SU-DHL-6 (cell line): ENCODE data around the gene MEI4.

Source experiments
- H2AFZ ChIP-seq: fragments of 200-600 bp; sonication (generic); 2 replicates; pipeline ENCODE4 v1.6.1; 2014; ENCODE audit warnings: low read depth, mild to moderate bottlenecking, moderate library complexity, mixed read lengths, antibody characterized with exemption, low read length; ENCODE audit not compliant: severe bottlenecking
- H3F3A ChIP-seq: fragments of 200-600 bp; shearing (Covaris generic); 2 replicates; pipeline ENCODE4 v1.6.0; 2016; ENCODE audit warnings: antibody characterized with exemption, mild to moderate bottlenecking; ENCODE audit not compliant: insufficient read depth
- H3K27ac ChIP-seq: fragments of 200-600 bp; sonication (generic); 2 replicates; pipeline ENCODE4 v1.5.1; 2016; ENCODE audit warnings: low read depth, mild to moderate bottlenecking, low read length, moderate library complexity, mixed read lengths
- H3K27me3 ChIP-seq: fragments of 200-600 bp; sonication (generic), shearing (Covaris generic); 2 replicates; pipeline ENCODE4 v1.6.0; 2014; ENCODE audit warnings: mild to moderate bottlenecking, low read length
- H3K36me3 ChIP-seq: fragments of 200-600 bp; sonication (generic); 2 replicates; pipeline ENCODE4 v1.6.1; 2014; ENCODE audit warnings: mild to moderate bottlenecking, low read length, mixed read lengths
- H3K4me2 ChIP-seq: fragments of 300-600, 200-600 bp; shearing (Covaris generic), sonication (generic); 2 replicates; pipeline ENCODE4 v1.6.0; 2014; ENCODE audit warnings: low read length, low read depth, mild to moderate bottlenecking; ENCODE audit not compliant: poor library complexity, severe bottlenecking
- H3K4me3 ChIP-seq: fragments of 200-600 bp; sonication (generic); 2 replicates; pipeline ENCODE4 v1.5.1; 2014; ENCODE audit warnings: antibody characterized with exemption, low read length, mild to moderate bottlenecking, mixed read lengths; ENCODE audit not compliant: insufficient read depth, poor library complexity, severe bottlenecking
- H3K79me2 ChIP-seq: fragments of 200-600 bp; sonication (generic); 2 replicates; pipeline ENCODE4 v1.6.1; 2014; ENCODE audit warnings: mild to moderate bottlenecking, low read length, moderate library complexity; ENCODE audit not compliant: insufficient read depth
- H3K9ac ChIP-seq: fragments of 200-600 bp; sonication (generic); 2 replicates; pipeline ENCODE4 v1.7.0; 2014; ENCODE audit warnings: mild to moderate bottlenecking, low read length
- H3K9me2 ChIP-seq: fragments of 200-600 bp; sonication (generic); replicated peaks from 2 replicates; pipeline ENCODE4 v1.6.1; 2014; ENCODE audit warnings: low read length; ENCODE audit not compliant: insufficient read depth
- H3K9me3 ChIP-seq: fragments of 200-600 bp; sonication (generic); 2 replicates; pipeline ENCODE4 v1.6.1; 2014; ENCODE audit warnings: low read length, mixed read lengths; ENCODE audit not compliant: insufficient read depth
- H4K20me1 ChIP-seq: fragments of 200-600 bp; sonication (generic); 2 replicates; pipeline ENCODE4 v1.6.1; 2014; ENCODE audit warnings: low read depth, mild to moderate bottlenecking, antibody characterized with exemption, low read length, moderate library complexity, mixed read lengths
- EZH2phosphoT487 ChIP-seq: fragments of 200-600 bp; sonication (generic), shearing (Covaris generic); conservative IDR thresholded peaks from 2 replicates; pipeline ENCODE4 v1.6.1; 2018; ENCODE audit warnings: mild to moderate bottlenecking, antibody characterized with exemption, low read length, moderate library complexity, mixed read lengths
- TF ChIP-seq, protein P1 (sequence below): fragments of 200-600 bp; sonication (generic); IDR thresholded peaks from one replicate; pipeline ENCODE4 v1.5.1; 2017; ENCODE audit warnings: antibody characterized with exemption, mild to moderate bottlenecking, low read length, moderate library complexity; ENCODE audit not compliant: insufficient read depth, poor library complexity, severe bottlenecking

Gene MEI4

GRCh38 chr6:77962070-77962469 is 309.2 kb downstream of the MEI4 start:
- Histone ChIP-seq H3K36me3 (no peaks in the 10 kb centered on the region), H2AFZ (no peak overlapping the region)
- TF ChIP-seq, protein P1, sequence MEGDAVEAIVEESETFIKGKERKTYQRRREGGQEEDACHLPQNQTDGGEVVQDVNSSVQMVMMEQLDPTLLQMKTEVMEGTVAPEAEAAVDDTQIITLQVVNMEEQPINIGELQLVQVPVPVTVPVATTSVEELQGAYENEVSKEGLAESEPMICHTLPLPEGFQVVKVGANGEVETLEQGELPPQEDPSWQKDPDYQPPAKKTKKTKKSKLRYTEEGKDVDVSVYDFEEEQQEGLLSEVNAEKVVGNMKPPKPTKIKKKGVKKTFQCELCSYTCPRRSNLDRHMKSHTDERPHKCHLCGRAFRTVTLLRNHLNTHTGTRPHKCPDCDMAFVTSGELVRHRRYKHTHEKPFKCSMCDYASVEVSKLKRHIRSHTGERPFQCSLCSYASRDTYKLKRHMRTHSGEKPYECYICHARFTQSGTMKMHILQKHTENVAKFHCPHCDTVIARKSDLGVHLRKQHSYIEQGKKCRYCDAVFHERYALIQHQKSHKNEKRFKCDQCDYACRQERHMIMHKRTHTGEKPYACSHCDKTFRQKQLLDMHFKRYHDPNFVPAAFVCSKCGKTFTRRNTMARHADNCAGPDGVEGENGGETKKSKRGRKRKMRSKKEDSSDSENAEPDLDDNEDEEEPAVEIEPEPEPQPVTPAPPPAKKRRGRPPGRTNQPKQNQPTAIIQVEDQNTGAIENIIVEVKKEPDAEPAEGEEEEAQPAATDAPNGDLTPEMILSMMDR = no peak
- no peak for TF ChIP-seq EZH2phosphoT487

GRCh38 chr6:77965449-77965848 is 312.6 kb downstream of the MEI4 start:
- Histone ChIP-seq H3K4me3 (no peak overlapping the region), H3K27me3 (no peaks in the 10 kb centered on the region), H3F3A (no peaks in the 10 kb centered on the region), H3K27ac (no peak overlapping the region), H3K9ac (no peak overlapping the region), H3K4me2 (no peak overlapping the region), H4K20me1 (no peaks in the 10 kb centered on the region), H3K9me2 (no peaks in the 10 kb centered on the region), H3K36me3 (no peaks in the 10 kb centered on the region), H3K9me3 (no peaks in the 10 kb centered on the region), H3K79me2 (no peaks in the 10 kb centered on the region), H2AFZ (no peak overlapping the region)
- TF ChIP-seq, protein P1 = no peak
- TF ChIP-seq EZH2phosphoT487 = no peak

More at GRCh38 chr6:77962070-77962469, 309.2 kb downstream of the MEI4 start:
- no peak overlapping the region for H3K27ac ChIP-seq
- no peaks in the 10 kb centered on the region for H3K27me3 ChIP-seq
- no peaks in the 10 kb centered on the region for H3K9me3 ChIP-seq
- no peaks in the 10 kb centered on the region for H3K79me2 ChIP-seq
- no peak overlapping the region for H3K4me3 ChIP-seq
- no peak overlapping the region for H3K9ac ChIP-seq
- no peaks in the 10 kb centered on the region for H4K20me1 ChIP-seq
- H3K4me2 ChIP-seq = no peak overlapping the region
- no peaks in the 10 kb centered on the region for H3K9me2 ChIP-seq
- H3F3A ChIP-seq = no peaks in the 10 kb centered on the region

DNA sequence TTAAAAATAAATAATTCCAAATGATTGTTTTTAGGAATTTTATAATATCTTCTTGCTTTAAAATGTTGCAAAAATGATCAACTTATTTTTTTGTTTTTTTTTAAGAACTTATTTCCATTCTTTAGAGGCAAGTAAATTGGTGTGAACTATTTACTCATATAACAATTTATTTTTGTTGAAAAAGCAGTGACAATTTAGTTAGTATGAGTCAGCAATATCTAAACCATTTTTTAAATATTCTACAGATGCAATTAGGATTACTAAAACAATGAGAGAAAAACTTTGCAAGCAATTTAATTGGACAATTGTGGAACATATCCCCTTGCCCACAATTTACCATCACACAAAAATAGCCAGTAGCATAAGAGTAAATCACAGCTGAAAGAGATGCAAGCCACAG is 319.5 kb downstream of the MEI4 start:
- Histone ChIP-seq H3F3A (no peaks in the 10 kb centered on the region), H3K4me2 (no peak overlapping the region), H3K9me3 (no peaks in the 10 kb centered on the region), H3K9ac (no peak overlapping the region), H3K4me3 (no peak overlapping the region), H2AFZ (no peak overlapping the region), H3K27me3 (no peaks in the 10 kb centered on the region), H3K79me2 (no peaks in the 10 kb centered on the region), H3K36me3 (no peaks in the 10 kb centered on the region), H4K20me1 (no peaks in the 10 kb centered on the region), H3K9me2 (no peaks in the 10 kb centered on the region), H3K27ac (no peak overlapping the region)
- TF ChIP-seq, protein P1 = no peak
- TF ChIP-seq EZH2phosphoT487 = no peak
